HG03159 (cell line): ENCODE measurements around the gene ARID4B.
A peak's percentile ranks its signal among the peaks of the same experiment; 100 is the strongest.
"Not testable (repeated sequence)": the region's sequence is repeated elsewhere in the genome, so short reads cannot be mapped to it uniquely, and the experiment has no call there.

Source experiments
- ATAC-seq: cut with Tn5 transposase; IDR thresholded peaks from one replicate; pipeline ENCODE4 v1.9.1; 2021; ENCODE audit warnings: mild to moderate bottlenecking, moderate library complexity; ENCODE audit not compliant: unreplicated experiment

ARID4B gene

GRCh38 chr1:235275836-235276235, 52.1 kb downstream of the ARID4B start:
- no peak for ATAC-seq

- ATAC-seq, result peak; percentile 60
Observed at GRCh38 chr1:235275223-235275622, 52.8 kb downstream of the ARID4B start.

- ATAC-seq, result no peak
Observed at GRCh38 chr1:235272851-235273250, 55.1 kb downstream of the ARID4B start.

- no peak for ATAC-seq
Observed at GRCh38 chr1:235270625-235271024, 57.4 kb downstream of the ARID4B start.

GRCh38 chr1:235269990-235270389, 58.0 kb downstream of the ARID4B start:
- not testable (repeated sequence) for ATAC-seq

GRCh38 chr1:235268379-235269125, 59.4 kb downstream of the ARID4B start:
- no peak for ATAC-seq

- ATAC-seq, result no peak
Observed at GRCh38 chr1:235266967-235267366, 61.0 kb downstream of the ARID4B start.

- no peak for ATAC-seq
Observed at GRCh38 chr1:235266325-235266724, 61.7 kb downstream of the ARID4B start.

- no peak for ATAC-seq
Observed at GRCh38 chr1:235265900-235266299, 62.1 kb downstream of the ARID4B start.

- no peak for ATAC-seq
Observed at GRCh38 chr1:235264327-235264726, 63.7 kb downstream of the ARID4B start.

GRCh38 chr1:235262539-235262938, 65.4 kb downstream of the ARID4B start:
- no peak for ATAC-seq

GRCh38 chr1:235261243-235261642, 66.7 kb downstream of the ARID4B start:
- no peak for ATAC-seq

- no peak for ATAC-seq
Observed at GRCh38 chr1:235259133-235259778, 68.7 kb downstream of the ARID4B start.

- not testable (repeated sequence) for ATAC-seq
Observed at GRCh38 chr1:235258068-235258467, 69.9 kb downstream of the ARID4B start.

GRCh38 chr1:235254721-235255120, 73.3 kb downstream of the ARID4B start:
- ATAC-seq, result no peak

- peak; percentile 75 for ATAC-seq
Observed at GRCh38 chr1:235253219-235253962, 74.6 kb downstream of the ARID4B start.

GRCh38 chr1:235250430-235250829, 77.5 kb downstream of the ARID4B start:
- ATAC-seq, result no peak

GRCh38 chr1:235246022-235246948, 81.7 kb downstream of the ARID4B start:
- ATAC-seq, result no peak

GRCh38 chr1:235244974-235245592, 82.9 kb downstream of the ARID4B start:
- ATAC-seq, result no peak

GRCh38 chr1:235240960-235241359, 87.0 kb downstream of the ARID4B start:
- no peak for ATAC-seq
